Loucy (cell line): ENCODE data around the gene TMEM97.

Experiments used
- CTCF ChIP-seq: fragments of 200-600 bp; sonication (generic); conservative IDR thresholded peaks from 2 replicates; pipeline ENCODE4 v1.5.1; 2014; ENCODE audit warnings: mild to moderate bottlenecking, antibody characterized with exemption, low read length
- EZH2phosphoT487 ChIP-seq: fragments of 200-600 bp; IDR thresholded peaks from 2 replicates; pipeline ENCODE4 v1.6.1; 2018; ENCODE audit warnings: antibody characterized with exemption, mild to moderate bottlenecking, moderate library complexity, borderline replicate concordance

GRCh38 chr17:28320215-28321061 is 1.4 kb downstream of the TMEM97 start:
- TF ChIP-seq CTCF (no peak), EZH2phosphoT487 (no peak)
